H9 (cell line): ENCODE measurements around the gene FAM9C. TPM values are rescaled to one million over a fixed set of nuclear protein-coding genes. Genes with fewer than 3 reads are reported as not detected.

Source experiments
- DNase-seq: peaks from one replicate; pipeline ENCODE4 v3.0.0-alpha.2; 2017
- H2AFZ ChIP-seq: one replicate; pipeline ENCODE4 v1.6.1; 2013; ENCODE audit warnings: mild to moderate bottlenecking, low read length, control low read depth, moderate library complexity
- H2AK5ac ChIP-seq: 2 replicates; pipeline ENCODE4 v1.6.1; 2013; ENCODE audit warnings: low read length, control low read depth, mixed read lengths; ENCODE audit not compliant: insufficient read length
- H2BK120ac ChIP-seq: one replicate; pipeline ENCODE4 v1.6.1; 2013; ENCODE audit warnings: low read depth, mild to moderate bottlenecking, low read length, control low read depth, inconsistent platforms; ENCODE audit not compliant: poor library complexity, severe bottlenecking
- H2BK12ac ChIP-seq: 2 replicates; pipeline ENCODE4 v1.6.1; 2013; ENCODE audit warnings: low read length, control low read depth, mixed read lengths, low read depth; ENCODE audit not compliant: insufficient read length
- H2BK15ac ChIP-seq: 2 replicates; pipeline ENCODE4 v1.6.1; 2013; ENCODE audit warnings: low read depth, low read length, control low read depth
- H2BK20ac ChIP-seq: one replicate; pipeline ENCODE4 v1.6.1; 2013; ENCODE audit warnings: low read depth, mild to moderate bottlenecking, low read length, control low read depth, inconsistent platforms; ENCODE audit not compliant: poor library complexity, severe bottlenecking
- H2BK5ac ChIP-seq: 2 replicates; pipeline ENCODE4 v1.6.1; 2013; ENCODE audit warnings: low read length, control low read depth, mixed read lengths; ENCODE audit not compliant: insufficient read length
- H3K14ac ChIP-seq: 2 replicates; pipeline ENCODE4 v1.6.1; 2013; ENCODE audit warnings: low read length, control low read depth; ENCODE audit not compliant: insufficient read depth
- H3K18ac ChIP-seq: 2 replicates; pipeline ENCODE4 v1.6.1; 2013; ENCODE audit warnings: low read depth, mild to moderate bottlenecking, mixed read lengths, low read length, control low read depth; ENCODE audit not compliant: insufficient read length
- H3K23ac ChIP-seq: 2 replicates; pipeline ENCODE4 v1.6.1; 2013; ENCODE audit warnings: low read length, control low read depth, mixed read lengths, low read depth; ENCODE audit not compliant: insufficient read length
- H3K23me2 ChIP-seq: 2 replicates; pipeline ENCODE4 v1.6.1; 2013; ENCODE audit warnings: low read depth, mild to moderate bottlenecking, mixed read lengths, low read length, control low read depth; ENCODE audit not compliant: insufficient read length, poor library complexity, severe bottlenecking
- H3K27ac ChIP-seq: 2 replicates; pipeline ENCODE4 v1.5.1; 2013; ENCODE audit warnings: low read length, control low read depth, mixed read lengths, low read depth; ENCODE audit not compliant: insufficient read length
- H3K27me3 ChIP-seq: 2 replicates; pipeline ENCODE4 v1.6.1; 2013; ENCODE audit warnings: low read length, control low read depth, inconsistent platforms; ENCODE audit not compliant: insufficient read depth
- H3K4ac ChIP-seq: 2 replicates; pipeline ENCODE4 v1.6.1; 2013; ENCODE audit warnings: low read depth, mild to moderate bottlenecking, control low read depth, inconsistent platforms, low read length, moderate library complexity
- H3K4me1 ChIP-seq: 2 replicates; pipeline ENCODE4 v1.6.1; 2013; ENCODE audit warnings: low read length, control low read depth, inconsistent platforms; ENCODE audit not compliant: insufficient read depth
- H3K4me2 ChIP-seq: 2 replicates; pipeline ENCODE4 v1.6.1; 2013; ENCODE audit warnings: low read length, control low read depth, mixed read lengths; ENCODE audit not compliant: insufficient read length, insufficient read depth
- H3K56ac ChIP-seq: 2 replicates; pipeline ENCODE4 v1.6.1; 2013; ENCODE audit warnings: low read depth, mild to moderate bottlenecking, mixed read lengths, low read length, control low read depth; ENCODE audit not compliant: insufficient read length
- H3K79me1 ChIP-seq: 2 replicates; pipeline ENCODE4 v1.6.1; 2013; ENCODE audit warnings: low read depth, mild to moderate bottlenecking, moderate library complexity, low read length, control low read depth, inconsistent platforms; ENCODE audit not compliant: insufficient read depth, poor library complexity, severe bottlenecking
- H3K79me2 ChIP-seq: 2 replicates; pipeline ENCODE4 v1.6.1; 2013; ENCODE audit warnings: low read length, control low read depth, inconsistent platforms; ENCODE audit not compliant: insufficient read depth
- H3K9ac ChIP-seq: 2 replicates; pipeline ENCODE4 v1.6.1; 2013; ENCODE audit warnings: low read length, control low read depth, mixed read lengths; ENCODE audit not compliant: insufficient read length; ENCODE audit errors: extremely low read depth
- H3K9me3 ChIP-seq: one replicate; pipeline ENCODE4 v1.6.1; 2013; ENCODE audit warnings: low read depth, low read length, inconsistent platforms; ENCODE audit not compliant: control insufficient read depth
- H3T11ph ChIP-seq: one replicate; pipeline ENCODE4 v1.6.1; 2013; ENCODE audit warnings: mild to moderate bottlenecking, low read length, control low read depth, inconsistent platforms
- H4K20me1 ChIP-seq: one replicate; pipeline ENCODE4 v1.6.1; 2013; ENCODE audit not compliant: control insufficient read depth, insufficient read length, insufficient read depth
- H4K5ac ChIP-seq: 2 replicates; pipeline ENCODE4 v1.6.1; 2013; ENCODE audit warnings: low read depth, mild to moderate bottlenecking, mixed read lengths, low read length, control low read depth; ENCODE audit not compliant: insufficient read length
- H4K8ac ChIP-seq: replicated peaks from 2 replicates; pipeline ENCODE4 v1.6.1; 2013; ENCODE audit warnings: low read length, control low read depth, mixed read lengths, low read depth; ENCODE audit not compliant: insufficient read length
- H4K91ac ChIP-seq: 2 replicates; pipeline ENCODE4 v1.6.1; 2013; ENCODE audit warnings: low read depth, mild to moderate bottlenecking, moderate library complexity, mixed read lengths, low read length, control low read depth; ENCODE audit not compliant: insufficient read length
- H3K27ac Mint-ChIP-seq, 3 experiments: 2 replicates in 2 of 3; 3 replicates in 1 of 3; pipeline ENCODE4 v1.8.0; 2020 to 2021; ENCODE audit warnings: mixed read lengths in 3 of 3, mild to moderate bottlenecking in 1 of 3, moderate library complexity in 1 of 3
- H3K27me3 Mint-ChIP-seq: 2 replicates; pipeline ENCODE4 v1.8.0; 2021; ENCODE audit warnings: low read depth, mild to moderate bottlenecking, moderate library complexity, mixed read lengths
- H3K36me3 Mint-ChIP-seq, 3 experiments: 2 replicates in 2 of 3; 3 replicates in 1 of 3; pipeline ENCODE4 v1.8.0; 2020 to 2021; ENCODE audit warnings: low read depth in 3 of 3, mixed read lengths in 3 of 3; ENCODE audit not compliant: insufficient read depth in 1 of 3
- H3K4me1 Mint-ChIP-seq, 2 experiments: 2 replicates each; pipeline ENCODE4 v1.8.0; 2020; ENCODE audit warnings: mixed read lengths in 2 of 2
- H3K4me3 Mint-ChIP-seq, 2 experiments: 2 replicates in 1 of 2; 3 replicates in 1 of 2; pipeline ENCODE4 v1.8.0; 2020 to 2021; ENCODE audit warnings: mild to moderate bottlenecking in 2 of 2, mixed read lengths in 2 of 2, moderate library complexity in 1 of 2
- H3K9me3 Mint-ChIP-seq, 2 experiments: 2 replicates in 1 of 2; 3 replicates in 1 of 2; pipeline ENCODE4 v1.8.0; 2020; ENCODE audit warnings: mild to moderate bottlenecking in 2 of 2, mixed read lengths in 2 of 2, moderate library complexity in 1 of 2
- WGBS: extraction: QIAGEN DNeasy Blood & Tissue Kit; methylation state at CpG from one replicate; pipeline ENCODE4 v1.1.7; 2013; ENCODE audit warnings: missing lambda C conversion rate, low lambda C conversion rate, mixed read lengths; ENCODE audit not compliant: insufficient read length; ENCODE audit errors: extremely low coverage; 5-methylcytosine and 5-hydroxymethylcytosine counted together
- total RNA-seq: library from RNA; stranded (reverse); gene quantifications from 2 replicates; pipeline ENCODE4 v1.2.1, GENCODE V29; 2021
- TF ChIP-seq, protein P1 (sequence below): fragments of 200-600 bp; sonication (generic); conservative IDR thresholded peaks from 3 replicates; pipeline ENCODE4 v1.8.0; 2021; ENCODE audit warnings: antibody characterized with exemption, mild to moderate bottlenecking

Gene FAM9C
- total RNA-seq, 1 experiment from 2014 or later = not detected

DNA sequence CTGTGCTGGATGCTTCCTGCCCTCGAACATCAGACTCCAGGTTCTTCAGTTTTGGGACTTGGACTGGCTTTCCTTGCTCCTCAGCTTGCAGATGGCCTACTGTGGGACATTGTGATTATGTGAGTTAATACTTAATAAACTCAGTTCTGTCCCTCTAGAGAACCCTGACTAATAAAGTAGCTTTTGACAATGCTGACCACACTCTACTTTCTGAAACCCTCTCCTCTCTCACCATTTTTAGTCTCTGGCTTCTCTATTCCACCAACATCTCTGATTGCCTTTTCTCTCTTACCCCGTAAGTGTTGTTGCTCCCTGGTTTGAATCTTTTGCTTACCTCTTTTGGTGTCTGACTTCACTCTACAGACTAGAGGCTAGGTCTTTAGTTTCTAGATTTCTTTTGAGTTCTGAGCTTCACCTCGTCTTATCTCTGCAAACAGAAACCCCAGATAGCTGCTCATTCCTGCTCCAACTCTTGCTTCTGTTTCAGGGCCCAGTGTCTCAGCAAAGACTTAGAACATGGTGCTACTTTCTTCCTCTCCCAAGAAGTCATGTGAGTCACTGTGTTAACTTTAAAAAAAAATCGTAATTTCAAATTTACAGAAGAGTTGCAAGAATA is 58.1 kb downstream of the FAM9C start:
- no peak overlapping the region for H3K14ac ChIP-seq
- H2AFZ ChIP-seq = no peak overlapping the region
- no peaks in the 10 kb centered on the region for H3K23me2 ChIP-seq
- no peaks in the 10 kb centered on the region for H3K27me3 ChIP-seq
- H3T11ph ChIP-seq = no peak overlapping the region
- no peak overlapping the region for H4K8ac ChIP-seq
- no peak overlapping the region for H3K27ac ChIP-seq
- Mint-ChIP-seq H3K4me1 (peaks cover 7% of the 10 kb centered on the region in 2 experiments), H3K27ac (no peak overlapping the region), H3K36me3 (peaks cover 9 to 15% (median 14%) of the 10 kb centered on the region in 3 experiments), H3K27me3 (no peaks in the 10 kb centered on the region; the same call in 1 of the 2 replicates), H3K9me3 (peaks cover 69 to 76% of the 10 kb centered on the region in 2 experiments), H3K4me3 (no peak overlapping the region)
- no peak overlapping the region for H4K5ac ChIP-seq
- no peak overlapping the region for H3K4ac ChIP-seq
- H3K18ac ChIP-seq = no peak overlapping the region
- H3K9me3 ChIP-seq = no peaks in the 10 kb centered on the region
- no peak for DNase-seq
- H3K79me2 ChIP-seq = no peaks in the 10 kb centered on the region
- H4K91ac ChIP-seq = no peak overlapping the region
- H4K20me1 ChIP-seq = no peaks in the 10 kb centered on the region
- H2AK5ac ChIP-seq = no peak overlapping the region
- peaks cover 3% of the 10 kb centered on the region; the same call in 1 of the 2 replicates for H3K4me1 ChIP-seq
- no peak overlapping the region for H2BK5ac ChIP-seq
- no peak overlapping the region for H3K4me2 ChIP-seq
- H2BK120ac ChIP-seq = no peak overlapping the region
- no peak overlapping the region for H2BK12ac ChIP-seq
- H3K9ac ChIP-seq = no peak overlapping the region
- H2BK15ac ChIP-seq = no peak overlapping the region
- H3K56ac ChIP-seq = no peak overlapping the region
- WGBS = no CpG with 5 or more reads among the region's 4 CpGs
- H3K23ac ChIP-seq = no peak overlapping the region
- no peak overlapping the region for H2BK20ac ChIP-seq
- TF ChIP-seq, protein P1, sequence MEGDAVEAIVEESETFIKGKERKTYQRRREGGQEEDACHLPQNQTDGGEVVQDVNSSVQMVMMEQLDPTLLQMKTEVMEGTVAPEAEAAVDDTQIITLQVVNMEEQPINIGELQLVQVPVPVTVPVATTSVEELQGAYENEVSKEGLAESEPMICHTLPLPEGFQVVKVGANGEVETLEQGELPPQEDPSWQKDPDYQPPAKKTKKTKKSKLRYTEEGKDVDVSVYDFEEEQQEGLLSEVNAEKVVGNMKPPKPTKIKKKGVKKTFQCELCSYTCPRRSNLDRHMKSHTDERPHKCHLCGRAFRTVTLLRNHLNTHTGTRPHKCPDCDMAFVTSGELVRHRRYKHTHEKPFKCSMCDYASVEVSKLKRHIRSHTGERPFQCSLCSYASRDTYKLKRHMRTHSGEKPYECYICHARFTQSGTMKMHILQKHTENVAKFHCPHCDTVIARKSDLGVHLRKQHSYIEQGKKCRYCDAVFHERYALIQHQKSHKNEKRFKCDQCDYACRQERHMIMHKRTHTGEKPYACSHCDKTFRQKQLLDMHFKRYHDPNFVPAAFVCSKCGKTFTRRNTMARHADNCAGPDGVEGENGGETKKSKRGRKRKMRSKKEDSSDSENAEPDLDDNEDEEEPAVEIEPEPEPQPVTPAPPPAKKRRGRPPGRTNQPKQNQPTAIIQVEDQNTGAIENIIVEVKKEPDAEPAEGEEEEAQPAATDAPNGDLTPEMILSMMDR = no peak
- no peaks in the 10 kb centered on the region for H3K79me1 ChIP-seq

Other genes starting within 250 kb of the FAM9C start
- not detected in 2 replicates for gene TLR7, start 177.5 kb downstream of the FAM9C start, total RNA-seq
- gene TLR8, start 138.0 kb downstream of the FAM9C start, total RNA-seq = not detected in 2 replicates
- 2,733 and 2,818 TPM in 2 replicates for gene TMSB4X, start 69.5 kb downstream of the FAM9C start, total RNA-seq